Esophagus squamous epithelium (tissue), 4 donors: ENCODE measurements around the gene HPF1.

Experiments
- CTCF ChIP-seq, 6 experiments: fragments of 450-650 bp in 4 of 6; fragments of 200-600 bp in 2 of 6; sonication (generic) in 2 of 6; IDR thresholded peaks; one replicate each; pipeline ENCODE4 v1.5.1; 2016 to 2019; ENCODE audit warnings: antibody characterized with exemption in 6 of 6, mild to moderate bottlenecking in 4 of 6, moderate library complexity in 4 of 6
- POLR2A ChIP-seq, 4 donors: fragments of 450-650 bp; IDR thresholded peaks; one replicate each; pipeline ENCODE4 v1.6.1; 2017; ENCODE audit warnings: antibody characterized with exemption in 4 of 4, mild to moderate bottlenecking in 4 of 4, moderate library complexity in 3 of 4

- no peak for TF ChIP-seq CTCF (IDR thresholded peaks at IDR 0.05)
- no peak for TF ChIP-seq POLR2A (IDR thresholded peaks at IDR 0.05)
These were observed 30.1 kb downstream of the HPF1 start for GRCh38 chr4:169727616-169728015.
